Measurements from ENCODE around the gene TPM2. TPM values are rescaled to one million over a fixed set of nuclear protein-coding genes. Genes with fewer than 3 reads are reported as not detected.

TPM2 gene
- total and polyA plus RNA-seq, 9 of the 15 experiments (the other 6 are each of a cell fraction or from before 2014, with no cell fraction given) = 0.28 to 16.1 (median 4.5) TPM

DNA sequence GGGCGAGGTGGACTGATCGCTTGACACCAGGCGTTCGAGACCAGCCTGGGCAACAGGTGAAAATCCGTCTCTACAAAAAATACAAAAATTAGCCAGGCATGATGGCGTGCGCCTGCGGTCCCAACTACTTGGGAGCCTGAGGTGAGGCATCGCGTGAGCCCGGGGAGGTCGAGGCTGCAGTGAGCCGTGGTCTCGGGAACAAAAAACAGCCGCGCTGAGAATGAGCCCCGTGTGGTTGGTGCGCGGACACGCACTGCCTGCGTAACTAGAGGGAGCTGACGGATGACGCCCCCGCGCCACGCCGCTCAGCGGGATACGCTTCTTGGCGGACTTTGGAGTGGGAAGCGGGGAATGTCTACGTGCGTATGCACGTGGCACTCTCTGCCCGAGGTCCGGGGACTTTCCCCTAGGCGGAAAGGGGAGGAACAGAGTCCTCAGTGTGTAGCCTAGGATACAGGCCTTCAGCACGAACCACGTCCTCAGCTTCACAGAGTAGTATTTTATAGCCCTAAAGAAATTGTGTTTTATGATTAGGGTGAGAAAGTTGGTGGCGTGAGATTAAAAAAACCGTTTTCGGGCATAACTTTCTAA lies 32.1 kb downstream of the TPM2 start, which contains the start of gene RMRP (continued):
- TF ChIP-seq BCLAF1 (IDR thresholded peaks at IDR 0.05; ENCODE audit: borderline replicate concordance in 1 of 2, control insufficient read depth in 1 of 2, low read depth in 2 of 2, low read length in 1 of 2) (peak in 1 of 2 experiments; percentile 81; a peak in 1 of 4 replicates), PHF21A (IDR thresholded peaks at IDR 0.05; ENCODE audit: borderline replicate concordance, low read depth) (no peak), MXI1 (IDR thresholded peaks at IDR 0.05; ENCODE audit: low read depth, low read length) (peak; percentile 94), POLR2AphosphoS5 (IDR thresholded peaks at IDR 0.05; ENCODE audit: control insufficient read depth, insufficient read depth, low read depth, low read length) (peak; percentile 63), SIN3A (IDR thresholded peaks at IDR 0.05; ENCODE audit: borderline replicate concordance in 2 of 2, control insufficient read depth in 1 of 2, low read depth in 2 of 2, low read length in 2 of 2) (peak; percentile 84 to 91; a peak in 2 of 4 replicates), ZSCAN29 (IDR thresholded peaks at IDR 0.05) (peak; percentile 77), DPF2 (IDR thresholded peaks at IDR 0.05) (peak; percentile 56; the same call in 1 of the 2 replicates), CHD1 (IDR thresholded peaks at IDR 0.05; ENCODE audit: low read length) (peak; percentile 51), BRD9 (IDR thresholded peaks at IDR 0.05; ENCODE audit: low read depth, partially characterized antibody) (peak; percentile 69), CBX8 (IDR thresholded peaks at IDR 0.05; ENCODE audit: borderline replicate concordance, extremely low read depth, low read depth, low read length, poor library complexity, severe bottlenecking) (no peak), ZNF174 (CRISPR knock-in tag; IDR thresholded peaks at IDR 0.05) (no peak), KAT7 (CRISPR knock-in tag; IDR thresholded peaks at IDR 0.05; ENCODE audit: borderline replicate concordance) (no peak), FOS (IDR thresholded peaks at IDR 0.05; ENCODE audit: extremely low read depth, insufficient read length) (no peak), FOXA3 (CRISPR knock-in tag; conservative IDR thresholded peaks at IDR 0.05 in 1 of 2, IDR thresholded peaks at IDR 0.05 in 1 of 2) (peak in 1 of 2 experiments; percentile 63; a peak in 1 of 4 replicates)
- TF ChIP-seq, protein P1, sequence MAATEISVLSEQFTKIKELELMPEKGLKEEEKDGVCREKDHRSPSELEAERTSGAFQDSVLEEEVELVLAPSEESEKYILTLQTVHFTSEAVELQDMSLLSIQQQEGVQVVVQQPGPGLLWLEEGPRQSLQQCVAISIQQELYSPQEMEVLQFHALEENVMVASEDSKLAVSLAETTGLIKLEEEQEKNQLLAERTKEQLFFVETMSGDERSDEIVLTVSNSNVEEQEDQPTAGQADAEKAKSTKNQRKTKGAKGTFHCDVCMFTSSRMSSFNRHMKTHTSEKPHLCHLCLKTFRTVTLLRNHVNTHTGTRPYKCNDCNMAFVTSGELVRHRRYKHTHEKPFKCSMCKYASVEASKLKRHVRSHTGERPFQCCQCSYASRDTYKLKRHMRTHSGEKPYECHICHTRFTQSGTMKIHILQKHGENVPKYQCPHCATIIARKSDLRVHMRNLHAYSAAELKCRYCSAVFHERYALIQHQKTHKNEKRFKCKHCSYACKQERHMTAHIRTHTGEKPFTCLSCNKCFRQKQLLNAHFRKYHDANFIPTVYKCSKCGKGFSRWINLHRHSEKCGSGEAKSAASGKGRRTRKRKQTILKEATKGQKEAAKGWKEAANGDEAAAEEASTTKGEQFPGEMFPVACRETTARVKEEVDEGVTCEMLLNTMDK (IDR thresholded peaks at IDR 0.05; ENCODE audit: borderline replicate concordance, insufficient read depth, low read depth, low read length, poor library complexity, severe bottlenecking) = peak; percentile 52
- TF ChIP-seq, protein P2, sequence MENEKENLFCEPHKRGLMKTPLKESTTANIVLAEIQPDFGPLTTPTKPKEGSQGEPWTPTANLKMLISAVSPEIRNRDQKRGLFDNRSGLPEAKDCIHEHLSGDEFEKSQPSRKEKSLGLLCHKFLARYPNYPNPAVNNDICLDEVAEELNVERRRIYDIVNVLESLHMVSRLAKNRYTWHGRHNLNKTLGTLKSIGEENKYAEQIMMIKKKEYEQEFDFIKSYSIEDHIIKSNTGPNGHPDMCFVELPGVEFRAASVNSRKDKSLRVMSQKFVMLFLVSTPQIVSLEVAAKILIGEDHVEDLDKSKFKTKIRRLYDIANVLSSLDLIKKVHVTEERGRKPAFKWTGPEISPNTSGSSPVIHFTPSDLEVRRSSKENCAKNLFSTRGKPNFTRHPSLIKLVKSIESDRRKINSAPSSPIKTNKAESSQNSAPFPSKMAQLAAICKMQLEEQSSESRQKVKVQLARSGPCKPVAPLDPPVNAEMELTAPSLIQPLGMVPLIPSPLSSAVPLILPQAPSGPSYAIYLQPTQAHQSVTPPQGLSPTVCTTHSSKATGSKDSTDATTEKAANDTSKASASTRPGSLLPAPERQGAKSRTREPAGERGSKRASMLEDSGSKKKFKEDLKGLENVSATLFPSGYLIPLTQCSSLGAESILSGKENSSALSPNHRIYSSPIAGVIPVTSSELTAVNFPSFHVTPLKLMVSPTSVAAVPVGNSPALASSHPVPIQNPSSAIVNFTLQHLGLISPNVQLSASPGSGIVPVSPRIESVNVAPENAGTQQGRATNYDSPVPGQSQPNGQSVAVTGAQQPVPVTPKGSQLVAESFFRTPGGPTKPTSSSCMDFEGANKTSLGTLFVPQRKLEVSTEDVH (IDR thresholded peaks at IDR 0.05; ENCODE audit: low read depth, partially characterized antibody) = no peak
